Measurements from ENCODE around the gene ZDHHC7.

- TF ChIP-seq FOSL1 (IDR thresholded peaks at IDR 0.05; ENCODE audit: low read depth) = no peak
- TF ChIP-seq EZH2phosphoT487 (IDR thresholded peaks at IDR 0.05; ENCODE audit: borderline replicate concordance) = no peak
- TF ChIP-seq EZH2 (IDR thresholded peaks at IDR 0.05) = no peak
- TF ChIP-seq MAX (IDR thresholded peaks at IDR 0.05) = no peak
- TF ChIP-seq RAD21 (IDR thresholded peaks at IDR 0.05; ENCODE audit: low read depth) = no peak
- TF ChIP-seq CTCF (IDR thresholded peaks at IDR 0.05 in 2 of 3, conservative IDR thresholded peaks at IDR 0.05 in 1 of 3; ENCODE audit: borderline replicate concordance in 1 of 3, insufficient read depth in 1 of 3, low read depth in 2 of 3, low read length in 2 of 3) = no peak
Observed at GRCh38 chr16:85051683-85052082, 40.3 kb upstream of the ZDHHC7 start.
